ENCODE measurements around the gene CDC42SE2.
A peak's percentile ranks its signal among the peaks of the same experiment; 100 is the strongest.
"Not testable (repeated sequence)": the region's sequence is repeated elsewhere in the genome, so short reads cannot be mapped to it uniquely, and the experiment has no call there.

The CDC42SE2 gene

GRCh38 chr5:131384173-131384572 is 120.3 kb downstream of the CDC42SE2 start:
- Mint-ChIP-seq H3K36me3 (ENCODE audit: low read depth) (peaks cover 38% of the 10 kb centered on the region), H3K27me3 (ENCODE audit: low read depth) (no peaks in the 10 kb centered on the region), H3K9me3 (no peaks in the 10 kb centered on the region), H3K4me1 (ENCODE audit: low read depth) (peaks cover 71% of the 10 kb centered on the region), H3K27ac (peak overlapping the region; percentile 68), H3K4me3 (peak overlapping the region; percentile 39)

GRCh38 chr5:131384616-131385214 is 120.9 kb downstream of the CDC42SE2 start:
- Mint-ChIP-seq H3K27ac (peak overlapping the region; percentile 68), H3K4me1 (ENCODE audit: low read depth) (peaks cover 73% of the 10 kb centered on the region), H3K9me3 (no peaks in the 10 kb centered on the region), H3K4me3 (peak overlapping the region; percentile 39), H3K36me3 (ENCODE audit: low read depth) (peaks cover 43% of the 10 kb centered on the region), H3K27me3 (ENCODE audit: low read depth) (no peaks in the 10 kb centered on the region)

GRCh38 chr5:131386124-131386523 is 122.3 kb downstream of the CDC42SE2 start:
- Mint-ChIP-seq H3K27me3 (ENCODE audit: low read depth) (no peaks in the 10 kb centered on the region), H3K4me3 (no peak overlapping the region), H3K9me3 (no peaks in the 10 kb centered on the region), H3K36me3 (ENCODE audit: low read depth) (peaks cover 46% of the 10 kb centered on the region), H3K27ac (peak overlapping the region; percentile 46), H3K4me1 (ENCODE audit: low read depth) (peaks cover 74% of the 10 kb centered on the region)

GRCh38 chr5:131386779-131387178 is 122.9 kb downstream of the CDC42SE2 start:
- Mint-ChIP-seq H3K27ac (peak overlapping the region; percentile 67), H3K4me1 (ENCODE audit: low read depth) (peaks cover 73% of the 10 kb centered on the region), H3K36me3 (ENCODE audit: low read depth) (peaks cover 45% of the 10 kb centered on the region)

GRCh38 chr5:131387255-131387654 is 123.4 kb downstream of the CDC42SE2 start:
- Mint-ChIP-seq H3K4me3 (no peak overlapping the region), H3K36me3 (ENCODE audit: low read depth) (peaks cover 49% of the 10 kb centered on the region), H3K9me3 (no peaks in the 10 kb centered on the region), H3K27ac (peak overlapping the region; percentile 67), H3K27me3 (ENCODE audit: low read depth) (no peaks in the 10 kb centered on the region), H3K4me1 (ENCODE audit: low read depth) (peaks cover 74% of the 10 kb centered on the region)

More at GRCh38 chr5:131386779-131387178, 122.9 kb downstream of the CDC42SE2 start:
- Mint-ChIP-seq H3K27me3 (ENCODE audit: low read depth) (no peaks in the 10 kb centered on the region), H3K9me3 (no peaks in the 10 kb centered on the region), H3K4me3 (no peak overlapping the region)

- H3K9me3 Mint-ChIP-seq: no peaks in the 10 kb centered on the region
- H3K27me3 Mint-ChIP-seq (ENCODE audit: low read depth): no peaks in the 10 kb centered on the region
- H3K4me1 Mint-ChIP-seq (ENCODE audit: low read depth): peaks cover 75% of the 10 kb centered on the region
- H3K27ac Mint-ChIP-seq: peak overlapping the region; percentile 80
- peaks cover 67% of the 10 kb centered on the region for H3K36me3 Mint-ChIP-seq (ENCODE audit: low read depth)
- no peak overlapping the region for H3K4me3 Mint-ChIP-seq
These were observed 125.4 kb downstream of the CDC42SE2 start for GRCh38 chr5:131389096-131389868.

GRCh38 chr5:131389869-131390265 is 126.0 kb downstream of the CDC42SE2 start:
- no peaks in the 10 kb centered on the region for H3K27me3 Mint-ChIP-seq (ENCODE audit: low read depth)
- H3K27ac Mint-ChIP-seq: peak overlapping the region; percentile 80
- H3K4me1 Mint-ChIP-seq (ENCODE audit: low read depth): peaks cover 71% of the 10 kb centered on the region
- no peak overlapping the region for H3K4me3 Mint-ChIP-seq
- peaks cover 68% of the 10 kb centered on the region for H3K36me3 Mint-ChIP-seq (ENCODE audit: low read depth)
- no peaks in the 10 kb centered on the region for H3K9me3 Mint-ChIP-seq

GRCh38 chr5:131392466-131393095 is 128.7 kb downstream of the CDC42SE2 start:
- Mint-ChIP-seq H3K4me1 (ENCODE audit: low read depth) (peaks cover 73% of the 10 kb centered on the region), H3K9me3 (no peaks in the 10 kb centered on the region), H3K36me3 (ENCODE audit: low read depth) (peaks cover 75% of the 10 kb centered on the region), H3K4me3 (peak overlapping the region; percentile 35), H3K27me3 (ENCODE audit: low read depth) (no peaks in the 10 kb centered on the region), H3K27ac (peak overlapping the region; percentile 97)

GRCh38 chr5:131393498-131393968 is 129.7 kb downstream of the CDC42SE2 start:
- H3K36me3 Mint-ChIP-seq (ENCODE audit: low read depth): peaks cover 83% of the 10 kb centered on the region
- H3K27ac Mint-ChIP-seq: peak overlapping the region; percentile 97
- peak overlapping the region; percentile 79 for H3K4me3 Mint-ChIP-seq
- peaks cover 77% of the 10 kb centered on the region for H3K4me1 Mint-ChIP-seq (ENCODE audit: low read depth)
- H3K9me3 Mint-ChIP-seq: no peaks in the 10 kb centered on the region
- H3K27me3 Mint-ChIP-seq (ENCODE audit: low read depth): no peaks in the 10 kb centered on the region

- no peaks in the 10 kb centered on the region for H3K27me3 Mint-ChIP-seq (ENCODE audit: low read depth)
- peak overlapping the region; percentile 79 for H3K4me3 Mint-ChIP-seq
- peaks cover 84% of the 10 kb centered on the region for H3K36me3 Mint-ChIP-seq (ENCODE audit: low read depth)
- H3K9me3 Mint-ChIP-seq: no peaks in the 10 kb centered on the region
- peak overlapping the region; percentile 97 for H3K27ac Mint-ChIP-seq
- peaks cover 78% of the 10 kb centered on the region for H3K4me1 Mint-ChIP-seq (ENCODE audit: low read depth)
These were observed 130.3 kb downstream of the CDC42SE2 start for GRCh38 chr5:131394128-131394527.

GRCh38 chr5:131396015-131396414 is 132.2 kb downstream of the CDC42SE2 start:
- Mint-ChIP-seq H3K36me3 (ENCODE audit: low read depth) (peaks cover 84% of the 10 kb centered on the region), H3K27me3 (ENCODE audit: low read depth) (no peaks in the 10 kb centered on the region), H3K4me3 (peak overlapping the region; percentile 79), H3K4me1 (ENCODE audit: low read depth) (peaks cover 73% of the 10 kb centered on the region), H3K9me3 (peaks cover 5% of the 10 kb centered on the region), H3K27ac (peak overlapping the region; percentile 97)

- Mint-ChIP-seq H3K36me3 (ENCODE audit: low read depth) (peaks cover 81% of the 10 kb centered on the region), H3K9me3 (peaks cover 5% of the 10 kb centered on the region), H3K27me3 (ENCODE audit: low read depth) (no peaks in the 10 kb centered on the region), H3K27ac (peak overlapping the region; percentile 97), H3K4me3 (peak overlapping the region; percentile 79), H3K4me1 (ENCODE audit: low read depth) (peaks cover 69% of the 10 kb centered on the region)
These were observed 132.9 kb downstream of the CDC42SE2 start for GRCh38 chr5:131396630-131397273.

GRCh38 chr5:131399007-131399406 is 135.2 kb downstream of the CDC42SE2 start:
- H3K4me1 Mint-ChIP-seq (ENCODE audit: low read depth): peaks cover 47% of the 10 kb centered on the region
- H3K27ac Mint-ChIP-seq: peak overlapping the region; percentile 39
- not testable (repeated sequence) for H3K4me3 Mint-ChIP-seq

GRCh38 chr5:131400585-131400984 is 136.7 kb downstream of the CDC42SE2 start:
- H3K27ac Mint-ChIP-seq: peak overlapping the region; percentile 37
- H3K9me3 Mint-ChIP-seq: peaks cover 19% of the 10 kb centered on the region
- H3K4me3 Mint-ChIP-seq: no peak overlapping the region
- no peaks in the 10 kb centered on the region for H3K27me3 Mint-ChIP-seq (ENCODE audit: low read depth)
- H3K36me3 Mint-ChIP-seq (ENCODE audit: low read depth): peaks cover 83% of the 10 kb centered on the region
- peaks cover 42% of the 10 kb centered on the region for H3K4me1 Mint-ChIP-seq (ENCODE audit: low read depth)

More at GRCh38 chr5:131399007-131399406, 135.2 kb downstream of the CDC42SE2 start:
- H3K9me3 Mint-ChIP-seq: peaks cover 19% of the 10 kb centered on the region
- H3K27me3 Mint-ChIP-seq (ENCODE audit: low read depth): not testable (repeated sequence)
- H3K36me3 Mint-ChIP-seq (ENCODE audit: low read depth): peaks cover 81% of the 10 kb centered on the region
